HCT116 (cell line): Measurements from ENCODE around the gene PLEKHM3.

Source experiments
- EGR1 ChIP-seq: IDR thresholded peaks from 2 replicates; pipeline ENCODE4 v1.6.1; 2012; ENCODE audit warnings: low read depth
- EZH2 ChIP-seq: fragments of 200-600 bp; sonication (generic); IDR thresholded peaks from 2 replicates; pipeline ENCODE4 v1.6.1; 2017; ENCODE audit warnings: antibody characterized with exemption, mixed run types
- TCF7L2 ChIP-seq: IDR thresholded peaks from 2 replicates; pipeline ENCODE4 v1.7.0; 2011; ENCODE audit warnings: borderline replicate concordance, inconsistent platforms; ENCODE audit not compliant: insufficient read depth, insufficient read length; ENCODE audit errors: extremely low read depth
- ZNF274 ChIP-seq: fragments of 200-500 bp; sonication (Bioruptor generic); IDR thresholded peaks from 2 replicates; pipeline ENCODE4 v1.6.1; 2014; ENCODE audit warnings: mild to moderate bottlenecking, low read depth, low read length, inconsistent platforms
- TF ChIP-seq, protein P1 (sequence below), 3 experiments: fragments of 200-600 bp in 1 of 3; sonication (generic) in 1 of 3; IDR thresholded peaks in 2 of 3; conservative IDR thresholded peaks in 1 of 3; 2 replicates each; pipeline ENCODE4 v1.5.1; 2012 to 2017; ENCODE audit warnings: low read depth in 2 of 3, low read length in 2 of 3, antibody characterized with exemption in 1 of 3, borderline replicate concordance in 1 of 3, control low read depth in 1 of 3, mild to moderate bottlenecking in 1 of 3, mixed read lengths in 1 of 3, mixed run types in 1 of 3, moderate library complexity in 1 of 3; ENCODE audit not compliant: insufficient read depth in 1 of 3

GRCh38 chr2:207808119-207808518 is 217.2 kb downstream of the PLEKHM3 start:
- TF ChIP-seq EZH2 (no peak), TCF7L2 (no peak), EGR1 (no peak), ZNF274 (no peak)
- TF ChIP-seq, protein P1, sequence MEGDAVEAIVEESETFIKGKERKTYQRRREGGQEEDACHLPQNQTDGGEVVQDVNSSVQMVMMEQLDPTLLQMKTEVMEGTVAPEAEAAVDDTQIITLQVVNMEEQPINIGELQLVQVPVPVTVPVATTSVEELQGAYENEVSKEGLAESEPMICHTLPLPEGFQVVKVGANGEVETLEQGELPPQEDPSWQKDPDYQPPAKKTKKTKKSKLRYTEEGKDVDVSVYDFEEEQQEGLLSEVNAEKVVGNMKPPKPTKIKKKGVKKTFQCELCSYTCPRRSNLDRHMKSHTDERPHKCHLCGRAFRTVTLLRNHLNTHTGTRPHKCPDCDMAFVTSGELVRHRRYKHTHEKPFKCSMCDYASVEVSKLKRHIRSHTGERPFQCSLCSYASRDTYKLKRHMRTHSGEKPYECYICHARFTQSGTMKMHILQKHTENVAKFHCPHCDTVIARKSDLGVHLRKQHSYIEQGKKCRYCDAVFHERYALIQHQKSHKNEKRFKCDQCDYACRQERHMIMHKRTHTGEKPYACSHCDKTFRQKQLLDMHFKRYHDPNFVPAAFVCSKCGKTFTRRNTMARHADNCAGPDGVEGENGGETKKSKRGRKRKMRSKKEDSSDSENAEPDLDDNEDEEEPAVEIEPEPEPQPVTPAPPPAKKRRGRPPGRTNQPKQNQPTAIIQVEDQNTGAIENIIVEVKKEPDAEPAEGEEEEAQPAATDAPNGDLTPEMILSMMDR (IDR thresholded peaks at IDR 0.05 in 2 of 3, conservative IDR thresholded peaks at IDR 0.05 in 1 of 3; ENCODE audit: borderline replicate concordance in 1 of 3, insufficient read depth in 1 of 3, low read depth in 2 of 3, low read length in 2 of 3): no peak
